ENCODE results near the gene ZFPM1.
"Not testable (repeated sequence)": the region's sequence is repeated elsewhere in the genome, so short reads cannot be mapped to it uniquely, and the experiment has no call there.

DNA sequence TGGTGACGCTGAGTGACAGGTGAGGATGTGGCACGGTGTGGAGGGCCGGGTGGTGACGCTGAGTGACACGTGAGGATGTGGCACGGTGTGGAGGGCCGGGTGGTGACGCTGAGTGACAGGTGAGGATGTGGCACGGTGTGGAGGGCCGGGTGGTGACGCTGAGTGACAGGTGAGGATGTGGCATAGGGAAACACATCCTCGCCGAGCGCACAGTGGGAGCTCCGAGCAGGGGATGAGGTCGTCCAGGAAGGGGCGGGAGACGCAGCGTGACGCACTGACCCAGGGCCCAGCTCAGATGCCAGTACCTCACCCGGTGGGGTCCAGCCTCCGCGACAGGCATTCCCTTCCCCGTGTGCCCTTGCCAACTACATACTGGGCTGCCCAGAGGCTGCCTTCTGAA lies 17.6 kb downstream of the ZFPM1 start:
- TF ChIP-seq, protein P1, sequence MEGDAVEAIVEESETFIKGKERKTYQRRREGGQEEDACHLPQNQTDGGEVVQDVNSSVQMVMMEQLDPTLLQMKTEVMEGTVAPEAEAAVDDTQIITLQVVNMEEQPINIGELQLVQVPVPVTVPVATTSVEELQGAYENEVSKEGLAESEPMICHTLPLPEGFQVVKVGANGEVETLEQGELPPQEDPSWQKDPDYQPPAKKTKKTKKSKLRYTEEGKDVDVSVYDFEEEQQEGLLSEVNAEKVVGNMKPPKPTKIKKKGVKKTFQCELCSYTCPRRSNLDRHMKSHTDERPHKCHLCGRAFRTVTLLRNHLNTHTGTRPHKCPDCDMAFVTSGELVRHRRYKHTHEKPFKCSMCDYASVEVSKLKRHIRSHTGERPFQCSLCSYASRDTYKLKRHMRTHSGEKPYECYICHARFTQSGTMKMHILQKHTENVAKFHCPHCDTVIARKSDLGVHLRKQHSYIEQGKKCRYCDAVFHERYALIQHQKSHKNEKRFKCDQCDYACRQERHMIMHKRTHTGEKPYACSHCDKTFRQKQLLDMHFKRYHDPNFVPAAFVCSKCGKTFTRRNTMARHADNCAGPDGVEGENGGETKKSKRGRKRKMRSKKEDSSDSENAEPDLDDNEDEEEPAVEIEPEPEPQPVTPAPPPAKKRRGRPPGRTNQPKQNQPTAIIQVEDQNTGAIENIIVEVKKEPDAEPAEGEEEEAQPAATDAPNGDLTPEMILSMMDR (IDR thresholded peaks at IDR 0.05; ENCODE audit: low read depth, low read length, missing input control) = not testable (repeated sequence)
- not testable (repeated sequence) for TF ChIP-seq RAD21 (IDR thresholded peaks at IDR 0.05)
- TF ChIP-seq, protein P2, sequence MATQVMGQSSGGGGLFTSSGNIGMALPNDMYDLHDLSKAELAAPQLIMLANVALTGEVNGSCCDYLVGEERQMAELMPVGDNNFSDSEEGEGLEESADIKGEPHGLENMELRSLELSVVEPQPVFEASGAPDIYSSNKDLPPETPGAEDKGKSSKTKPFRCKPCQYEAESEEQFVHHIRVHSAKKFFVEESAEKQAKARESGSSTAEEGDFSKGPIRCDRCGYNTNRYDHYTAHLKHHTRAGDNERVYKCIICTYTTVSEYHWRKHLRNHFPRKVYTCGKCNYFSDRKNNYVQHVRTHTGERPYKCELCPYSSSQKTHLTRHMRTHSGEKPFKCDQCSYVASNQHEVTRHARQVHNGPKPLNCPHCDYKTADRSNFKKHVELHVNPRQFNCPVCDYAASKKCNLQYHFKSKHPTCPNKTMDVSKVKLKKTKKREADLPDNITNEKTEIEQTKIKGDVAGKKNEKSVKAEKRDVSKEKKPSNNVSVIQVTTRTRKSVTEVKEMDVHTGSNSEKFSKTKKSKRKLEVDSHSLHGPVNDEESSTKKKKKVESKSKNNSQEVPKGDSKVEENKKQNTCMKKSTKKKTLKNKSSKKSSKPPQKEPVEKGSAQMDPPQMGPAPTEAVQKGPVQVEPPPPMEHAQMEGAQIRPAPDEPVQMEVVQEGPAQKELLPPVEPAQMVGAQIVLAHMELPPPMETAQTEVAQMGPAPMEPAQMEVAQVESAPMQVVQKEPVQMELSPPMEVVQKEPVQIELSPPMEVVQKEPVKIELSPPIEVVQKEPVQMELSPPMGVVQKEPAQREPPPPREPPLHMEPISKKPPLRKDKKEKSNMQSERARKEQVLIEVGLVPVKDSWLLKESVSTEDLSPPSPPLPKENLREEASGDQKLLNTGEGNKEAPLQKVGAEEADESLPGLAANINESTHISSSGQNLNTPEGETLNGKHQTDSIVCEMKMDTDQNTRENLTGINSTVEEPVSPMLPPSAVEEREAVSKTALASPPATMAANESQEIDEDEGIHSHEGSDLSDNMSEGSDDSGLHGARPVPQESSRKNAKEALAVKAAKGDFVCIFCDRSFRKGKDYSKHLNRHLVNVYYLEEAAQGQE (IDR thresholded peaks at IDR 0.05) = not testable (repeated sequence)

Data from liver (tissue), 3 donors.